ENCODE data around the gene BLCAP. TPM values are rescaled to one million over a fixed set of nuclear protein-coding genes. Genes with fewer than 3 reads are reported as not detected.

Gene BLCAP
- total and polyA plus RNA-seq, 2 donors (not counting 3 experiments of a cell fraction or from before 2014, with no cell fraction given), result 90.3 to 196 TPM

DNA sequence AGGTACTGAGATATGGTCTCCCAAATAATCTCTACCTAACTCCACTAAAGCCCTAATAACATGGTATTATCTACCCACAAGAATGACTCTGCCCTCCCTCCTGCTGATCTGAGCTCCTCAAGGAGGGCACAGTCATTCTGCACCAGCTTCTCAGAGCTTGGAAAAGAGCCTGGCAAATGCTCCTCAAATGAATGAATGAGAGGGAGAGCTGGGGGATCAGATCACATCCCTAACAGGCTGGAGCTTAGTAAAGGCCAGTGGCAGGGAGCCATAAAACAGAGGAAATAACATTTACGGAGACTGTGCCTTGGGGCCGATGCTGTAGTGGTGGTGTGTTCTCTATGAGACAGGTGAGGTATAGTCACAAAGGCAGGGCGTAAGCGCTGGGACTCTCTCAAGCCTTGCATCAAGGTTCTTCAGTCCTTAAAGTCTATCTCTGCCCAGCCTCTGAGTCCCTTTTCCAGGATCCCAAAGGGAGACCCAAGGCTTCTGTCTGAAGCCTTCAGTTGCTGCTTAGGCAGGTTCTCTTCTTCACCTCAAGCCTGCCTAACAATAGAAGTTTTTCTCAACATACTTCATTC, 13.8 kb downstream of the BLCAP start:
- TF ChIP-seq, protein P1, sequence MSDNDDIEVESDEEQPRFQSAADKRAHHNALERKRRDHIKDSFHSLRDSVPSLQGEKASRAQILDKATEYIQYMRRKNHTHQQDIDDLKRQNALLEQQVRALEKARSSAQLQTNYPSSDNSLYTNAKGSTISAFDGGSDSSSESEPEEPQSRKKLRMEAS (IDR thresholded peaks at IDR 0.05; ENCODE audit: insufficient read depth, insufficient read length), result no peak
- TF ChIP-seq JUN (IDR thresholded peaks at IDR 0.05; ENCODE audit: borderline replicate concordance, insufficient read depth, insufficient read length, low read depth) (no peak), MYC (IDR thresholded peaks at IDR 0.05; ENCODE audit: low read depth, low read length) (no peak), EZH2 (IDR thresholded peaks at IDR 0.05; ENCODE audit: borderline replicate concordance, low read depth, low read length, severe bottlenecking) (no peak), POLR2AphosphoS5 (IDR thresholded peaks at IDR 0.05; ENCODE audit: insufficient read depth, low read depth, low read length) (no peak), POLR2A (IDR thresholded peaks at IDR 0.05; ENCODE audit: low read depth, low read length) (no peak), FOS (IDR thresholded peaks at IDR 0.05; ENCODE audit: borderline replicate concordance, insufficient read depth, low read length) (no peak), GATA2 (IDR thresholded peaks at IDR 0.05; ENCODE audit: insufficient read depth, insufficient read length, low read depth, low read length) (no peak)
- TF ChIP-seq, protein P2, sequence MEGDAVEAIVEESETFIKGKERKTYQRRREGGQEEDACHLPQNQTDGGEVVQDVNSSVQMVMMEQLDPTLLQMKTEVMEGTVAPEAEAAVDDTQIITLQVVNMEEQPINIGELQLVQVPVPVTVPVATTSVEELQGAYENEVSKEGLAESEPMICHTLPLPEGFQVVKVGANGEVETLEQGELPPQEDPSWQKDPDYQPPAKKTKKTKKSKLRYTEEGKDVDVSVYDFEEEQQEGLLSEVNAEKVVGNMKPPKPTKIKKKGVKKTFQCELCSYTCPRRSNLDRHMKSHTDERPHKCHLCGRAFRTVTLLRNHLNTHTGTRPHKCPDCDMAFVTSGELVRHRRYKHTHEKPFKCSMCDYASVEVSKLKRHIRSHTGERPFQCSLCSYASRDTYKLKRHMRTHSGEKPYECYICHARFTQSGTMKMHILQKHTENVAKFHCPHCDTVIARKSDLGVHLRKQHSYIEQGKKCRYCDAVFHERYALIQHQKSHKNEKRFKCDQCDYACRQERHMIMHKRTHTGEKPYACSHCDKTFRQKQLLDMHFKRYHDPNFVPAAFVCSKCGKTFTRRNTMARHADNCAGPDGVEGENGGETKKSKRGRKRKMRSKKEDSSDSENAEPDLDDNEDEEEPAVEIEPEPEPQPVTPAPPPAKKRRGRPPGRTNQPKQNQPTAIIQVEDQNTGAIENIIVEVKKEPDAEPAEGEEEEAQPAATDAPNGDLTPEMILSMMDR (IDR thresholded peaks at IDR 0.05; ENCODE audit: extremely low read depth in 1 of 2, insufficient read depth in 1 of 2, low read depth in 1 of 2, low read length in 2 of 2), result no peak

More for the DNA sequence above, 13.8 kb downstream of the BLCAP start:
- Histone ChIP-seq H3K4me2 (ENCODE audit: insufficient read depth, low read length) (no peak overlapping the region), H3K27ac (ENCODE audit: insufficient read depth, low read depth, low read length) (no peak overlapping the region), H3K36me3 (ENCODE audit: control insufficient read depth in 2 of 2, extremely low read depth in 1 of 2, insufficient read depth in 2 of 2, low read length in 2 of 2) (peaks cover 0 to 57% of the 10 kb centered on the region in 2 experiments), H3K79me2 (ENCODE audit: control insufficient read depth, insufficient read depth, low read length) (peaks cover 14% of the 10 kb centered on the region), H3K27me3 (ENCODE audit: control insufficient read depth in 2 of 2, insufficient read depth in 2 of 2, low read length in 2 of 2) (no peaks in the 10 kb centered on the region), H3K9ac (replicated peaks; ENCODE audit: extremely low read depth, insufficient read depth, low read length) (no peak overlapping the region), H3K9me3 (replicated peaks; ENCODE audit: control insufficient read depth, insufficient read depth, low read length) (no peaks in the 10 kb centered on the region), H3K9me1 (replicated peaks; ENCODE audit: control insufficient read depth, extremely low read depth, insufficient read depth, low read length) (no peaks in the 10 kb centered on the region), H3K4me3 (replicated peaks in 1 of 3; ENCODE audit: insufficient read depth in 1 of 3, low read depth in 1 of 3, low read length in 3 of 3) (no peak overlapping the region), H3K4me1 (ENCODE audit: control insufficient read depth, extremely low read depth, insufficient read depth, low read length) (peaks cover 8% of the 10 kb centered on the region), H2AFZ (ENCODE audit: low read depth, low read length) (no peak overlapping the region), H4K20me1 (replicated peaks; ENCODE audit: control insufficient read depth, extremely low read depth, insufficient read depth, low read length) (no peaks in the 10 kb centered on the region)
- BruUV-seq (replicated peaks), result no TSS peak
- dilution Hi-C loops (cut with MboI; ENCODE audit: extremely low pct_ligation_motif_present, low sequenced_read_pairs), result loop anchor here (10.0 to 25.0 kb wide), 2 partner anchors 119 to 252 kb away; partner anchors contain the start of gene GHRH
- CTCF ChIA-PET, result interaction anchor here (1.6 kb wide), 1 partner anchor 19 kb away, joined by 4 read pairs; no protein-coding TSS in a partner anchor
- POLR2A ChIA-PET, result no interaction called here
- no peak for FAIRE-seq
- no peak for DNase-seq (ENCODE audit: low read depth, low spot score)
- intact Hi-C loops (cut with micrococcal nuclease), result no loop called here
